Cardiac muscle cell (in vitro differentiated cells and primary cell): Measurements from ENCODE around the gene ADGRA1. TPM values are rescaled to one million over a fixed set of nuclear protein-coding genes. Genes with fewer than 3 reads are reported as not detected.

Experiments used
- DNase-seq, 2 donors: peaks; one replicate each; pipeline versions ENCODE4 v3.0.0 to v3.0.0-alpha.2; 2010 to 2017; ENCODE audit warnings: low read depth in 1 of 2, low spot score in 1 of 2
- H3K27ac ChIP-seq: fragments of 200-600 bp; sonication (generic); 2 replicates; pipeline ENCODE4 v1.5.1; 2016
- H3K27me3 ChIP-seq: fragments of 200-600 bp; sonication (generic); 2 replicates; pipeline ENCODE4 v1.6.0; 2016; ENCODE audit warnings: control low read depth
- H3K36me3 ChIP-seq: fragments of 200-600 bp; sonication (generic); 2 replicates; pipeline ENCODE4 v1.5.1; 2016; ENCODE audit warnings: control low read depth
- H3K4me1 ChIP-seq: fragments of 200-600 bp; sonication (generic); 2 replicates; pipeline ENCODE4 v1.8.1; 2017; ENCODE audit warnings: low read depth, mild to moderate bottlenecking, mixed run types
- H3K4me3 ChIP-seq: fragments of 200-600 bp; sonication (generic); 2 replicates; pipeline ENCODE4 v1.5.1; 2016; ENCODE audit warnings: mild to moderate bottlenecking
- H3K9me3 ChIP-seq: fragments of 200-600 bp; sonication (generic); 2 replicates; pipeline ENCODE4 v1.5.1; 2017; ENCODE audit warnings: low read depth, mild to moderate bottlenecking, control low read depth
- polyA plus RNA-seq: library from polyadenylated mRNA; unstranded; fragments of >200 nt; fragmentation: Nextera tagmentation; extraction: Ambion mirVana; gene quantifications from 2 replicates; pipeline ENCODE4 v1.2.1, GENCODE V29; 2016
- total RNA-seq: library from RNA; depleted of rRNA; stranded (reverse); fragments of >200 nt; gene quantifications from 2 replicates; pipeline ENCODE4 v1.2.3, GENCODE V29; 2016
- TF ChIP-seq, protein P1 (sequence below): IDR thresholded peaks from 2 replicates; pipeline ENCODE4 v1.5.1; 2012; ENCODE audit warnings: low read depth, mild to moderate bottlenecking, low read length

Gene ADGRA1
- total and polyA plus RNA-seq, 2 experiments from 2014 or later: 0.24 to 0.67 TPM

DNA sequence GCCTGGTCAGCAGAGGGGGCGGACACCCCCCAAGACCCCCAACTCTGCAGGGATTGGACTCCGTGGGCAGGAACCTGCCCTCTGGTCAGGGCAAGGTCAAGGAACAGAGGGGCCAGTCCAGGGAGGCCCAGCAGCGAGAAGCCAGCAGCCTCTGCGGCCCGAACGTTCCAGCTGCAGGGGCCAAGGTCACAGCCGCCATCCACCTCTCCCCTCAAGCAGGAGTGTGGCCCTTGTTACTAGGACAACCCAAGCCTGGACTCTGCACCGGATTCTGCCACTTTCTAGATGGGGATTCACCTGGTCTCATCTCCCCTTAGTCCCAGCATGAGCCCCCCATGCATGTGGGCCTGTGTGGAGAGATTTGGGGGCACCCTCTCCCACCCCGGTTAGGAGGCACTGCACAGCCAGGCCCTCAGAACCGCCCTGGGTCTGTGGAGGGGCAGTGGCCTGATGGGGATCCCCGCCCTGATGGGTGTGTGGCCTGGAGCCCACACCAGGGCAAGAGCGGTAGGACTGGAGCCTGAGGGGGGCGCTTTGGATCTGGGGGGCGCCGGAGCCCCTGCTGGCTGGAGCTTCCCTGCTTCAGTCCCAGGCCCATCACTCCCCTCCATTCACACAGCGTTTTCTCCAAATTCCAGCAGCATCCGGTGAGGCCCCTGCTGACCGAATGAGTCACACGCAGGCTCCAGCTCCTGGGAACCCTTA, 18.1 kb downstream of the ADGRA1 start:
- peaks cover 11% of the 10 kb centered on the region for H3K27me3 ChIP-seq
- no peaks in the 10 kb centered on the region for H3K4me1 ChIP-seq
- H3K27ac ChIP-seq: no peak overlapping the region
- H3K36me3 ChIP-seq: no peaks in the 10 kb centered on the region
- TF ChIP-seq, protein P1, sequence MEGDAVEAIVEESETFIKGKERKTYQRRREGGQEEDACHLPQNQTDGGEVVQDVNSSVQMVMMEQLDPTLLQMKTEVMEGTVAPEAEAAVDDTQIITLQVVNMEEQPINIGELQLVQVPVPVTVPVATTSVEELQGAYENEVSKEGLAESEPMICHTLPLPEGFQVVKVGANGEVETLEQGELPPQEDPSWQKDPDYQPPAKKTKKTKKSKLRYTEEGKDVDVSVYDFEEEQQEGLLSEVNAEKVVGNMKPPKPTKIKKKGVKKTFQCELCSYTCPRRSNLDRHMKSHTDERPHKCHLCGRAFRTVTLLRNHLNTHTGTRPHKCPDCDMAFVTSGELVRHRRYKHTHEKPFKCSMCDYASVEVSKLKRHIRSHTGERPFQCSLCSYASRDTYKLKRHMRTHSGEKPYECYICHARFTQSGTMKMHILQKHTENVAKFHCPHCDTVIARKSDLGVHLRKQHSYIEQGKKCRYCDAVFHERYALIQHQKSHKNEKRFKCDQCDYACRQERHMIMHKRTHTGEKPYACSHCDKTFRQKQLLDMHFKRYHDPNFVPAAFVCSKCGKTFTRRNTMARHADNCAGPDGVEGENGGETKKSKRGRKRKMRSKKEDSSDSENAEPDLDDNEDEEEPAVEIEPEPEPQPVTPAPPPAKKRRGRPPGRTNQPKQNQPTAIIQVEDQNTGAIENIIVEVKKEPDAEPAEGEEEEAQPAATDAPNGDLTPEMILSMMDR: no peak
- no peak overlapping the region for H3K4me3 ChIP-seq
- DNase-seq: no peak
- no peaks in the 10 kb centered on the region for H3K9me3 ChIP-seq

DNA sequence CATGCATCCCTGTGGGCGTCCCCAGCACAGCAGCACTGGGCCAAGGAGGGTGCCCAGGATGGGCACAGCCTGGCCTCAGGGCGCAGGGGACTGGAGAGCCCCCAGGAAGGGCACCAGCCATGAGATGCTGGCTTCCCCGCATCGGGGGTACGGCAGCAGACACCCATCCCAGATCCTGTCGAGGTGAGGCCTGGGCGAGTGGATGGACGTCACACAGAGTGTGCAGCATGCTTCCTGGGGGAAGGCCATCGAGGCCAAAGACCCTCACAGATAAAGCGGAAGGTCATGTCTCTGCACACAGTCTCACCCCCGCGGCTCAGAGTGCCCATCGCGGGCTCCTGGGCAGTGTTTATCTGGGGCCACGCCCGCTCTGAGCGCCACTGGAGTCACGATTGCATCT, 18.8 kb downstream of the ADGRA1 start:
- Histone ChIP-seq H3K9me3 (no peaks in the 10 kb centered on the region), H3K36me3 (no peaks in the 10 kb centered on the region), H3K4me1 (no peaks in the 10 kb centered on the region), H3K27ac (no peak overlapping the region), H3K27me3 (peaks cover 7% of the 10 kb centered on the region), H3K4me3 (no peak overlapping the region)
- TF ChIP-seq, protein P1: no peak
- no peak for DNase-seq

DNA sequence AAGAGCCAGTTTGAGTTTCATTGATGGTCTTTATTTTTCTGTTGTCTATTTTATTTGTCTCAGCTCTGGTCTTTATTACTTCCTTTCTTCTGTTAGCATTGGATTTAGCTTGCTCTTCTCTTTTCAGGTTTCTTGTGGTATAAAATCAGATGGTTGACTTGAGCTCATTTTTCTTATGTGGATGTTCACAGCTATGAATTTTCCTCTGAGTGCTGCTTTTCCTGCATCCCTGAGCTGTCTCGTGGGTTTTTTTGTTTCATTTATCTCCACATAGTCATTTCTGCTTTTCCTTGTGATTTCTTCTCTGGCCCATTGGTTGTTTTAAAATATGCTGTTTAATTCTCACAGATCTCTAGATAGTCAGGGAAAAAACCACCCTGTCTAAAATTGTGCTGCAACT, 19.7 kb downstream of the ADGRA1 start:
- H3K27me3 ChIP-seq: no peaks in the 10 kb centered on the region
- H3K27ac ChIP-seq: no peak overlapping the region
- no peaks in the 10 kb centered on the region for H3K4me1 ChIP-seq
- no peaks in the 10 kb centered on the region for H3K9me3 ChIP-seq
- TF ChIP-seq, protein P1: no peak
- no peak for DNase-seq
- H3K4me3 ChIP-seq: no peak overlapping the region
- H3K36me3 ChIP-seq: no peaks in the 10 kb centered on the region

DNA sequence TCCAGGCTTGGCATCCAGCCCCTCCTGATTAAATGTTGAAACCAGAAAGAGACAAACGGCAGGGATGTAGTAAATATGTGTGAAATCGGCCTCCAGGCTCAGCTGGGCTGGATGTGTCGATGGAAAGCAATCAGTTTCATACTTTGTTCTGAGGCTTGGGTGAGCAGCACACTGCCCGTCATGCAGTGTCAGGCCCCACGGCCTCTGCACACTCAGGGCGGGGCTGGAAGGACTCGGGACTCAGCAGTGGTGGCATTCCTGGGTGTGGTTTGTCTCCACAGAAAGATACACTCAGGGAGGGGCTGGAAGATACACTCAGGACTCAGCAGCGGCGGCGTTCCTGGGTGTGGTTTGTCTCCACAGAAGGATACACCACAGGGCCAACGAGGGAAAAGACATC, 22.0 kb downstream of the ADGRA1 start:
- Histone ChIP-seq H3K36me3 (no peaks in the 10 kb centered on the region), H3K27ac (no peak overlapping the region), H3K4me3 (no peak overlapping the region), H3K4me1 (no peaks in the 10 kb centered on the region), H3K27me3 (no peaks in the 10 kb centered on the region), H3K9me3 (no peaks in the 10 kb centered on the region)
- no peak for DNase-seq
- TF ChIP-seq, protein P1: no peak

DNA sequence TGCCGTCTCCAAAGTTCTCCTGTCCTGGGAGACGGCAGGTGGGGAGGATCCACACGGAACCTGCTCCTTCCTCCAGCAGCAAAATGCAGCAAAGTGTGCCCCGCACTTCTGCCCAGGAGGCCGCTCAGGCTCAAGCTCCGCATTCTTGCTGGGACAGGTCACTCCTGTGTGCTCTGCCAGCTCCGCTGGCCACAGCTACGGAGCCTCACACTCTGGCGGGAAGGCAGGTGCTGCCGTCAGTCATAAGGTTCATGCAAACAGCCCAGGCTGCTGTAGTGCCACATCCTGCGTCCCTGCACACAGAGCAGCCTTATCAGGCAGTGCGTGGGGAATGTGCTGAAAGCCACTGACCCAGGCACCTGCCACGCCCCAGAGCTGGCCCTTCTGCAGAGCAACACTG, 22.4 kb downstream of the ADGRA1 start:
- Histone ChIP-seq H3K4me1 (no peaks in the 10 kb centered on the region), H3K9me3 (no peaks in the 10 kb centered on the region), H3K4me3 (no peak overlapping the region), H3K27ac (no peak overlapping the region), H3K27me3 (no peaks in the 10 kb centered on the region), H3K36me3 (no peaks in the 10 kb centered on the region)
- peak in 1 of 2 donors; percentile 40 for DNase-seq
- TF ChIP-seq, protein P1: no peak
